Ammon's horn (tissue), 1 donor: ENCODE data around the gene RADIL.

Experiments
- DNase-seq: peaks from one replicate; pipeline ENCODE4 v3.0.0-alpha.2; 2016; ENCODE audit warnings: low spot score

RADIL gene

GRCh38 chr7:4851459-4852422, 31.8 kb downstream of the RADIL start:
- no peak for DNase-seq

GRCh38 chr7:4850262-4850795, 33.2 kb downstream of the RADIL start:
- DNase-seq = no peak

- DNase-seq = peak; percentile 64
Measured at GRCh38 chr7:4849390-4849789, 34.1 kb downstream of the RADIL start.

GRCh38 chr7:4845740-4846142, 37.8 kb downstream of the RADIL start:
- DNase-seq = peak; percentile 70

- no peak for DNase-seq
Measured at GRCh38 chr7:4842319-4843064, 41.0 kb downstream of the RADIL start.

- no peak for DNase-seq
Measured at GRCh38 chr7:4841836-4842235, 41.7 kb downstream of the RADIL start.

- no peak for DNase-seq
Measured at GRCh38 chr7:4841007-4841784, 42.3 kb downstream of the RADIL start.

- no peak for DNase-seq
Measured at GRCh38 chr7:4840079-4840501, 43.4 kb downstream of the RADIL start.

- DNase-seq = no peak
Measured at GRCh38 chr7:4838626-4839334, 44.7 kb downstream of the RADIL start.

GRCh38 chr7:4837803-4838625, 45.5 kb downstream of the RADIL start:
- no peak for DNase-seq

GRCh38 chr7:4837041-4837802, 46.3 kb downstream of the RADIL start:
- no peak for DNase-seq

- no peak for DNase-seq
Measured at GRCh38 chr7:4836206-4836661, 47.3 kb downstream of the RADIL start.

GRCh38 chr7:4835398-4836205, 47.9 kb downstream of the RADIL start:
- DNase-seq = no peak

- DNase-seq = no peak
Measured at GRCh38 chr7:4834601-4835397, 48.7 kb downstream of the RADIL start.

GRCh38 chr7:4833691-4834600, 49.6 kb downstream of the RADIL start:
- DNase-seq = no peak

GRCh38 chr7:4833176-4833575, 50.3 kb downstream of the RADIL start:
- DNase-seq = no peak

GRCh38 chr7:4832711-4833110, 50.8 kb downstream of the RADIL start:
- DNase-seq = no peak
